Mesothelial cell of epicardium (in vitro differentiated cells): ENCODE data around the gene HDAC6. TPM values are rescaled to one million over a fixed set of nuclear protein-coding genes. Genes with fewer than 3 reads are reported as not detected.

Source experiments
- DNase-seq, 2 experiments: peaks; one replicate each; pipeline ENCODE4 v3.0.0; 2021; ENCODE audit warnings: low spot score in 2 of 2; ENCODE audit not compliant: unreplicated experiment in 2 of 2
- H3K27ac Mint-ChIP-seq: 2 replicates; pipeline ENCODE4 v1.8.0; 2021; ENCODE audit warnings: mixed read lengths
- H3K27me3 Mint-ChIP-seq: 2 replicates; pipeline ENCODE4 v1.8.0; 2021; ENCODE audit warnings: low read depth, mixed read lengths
- H3K36me3 Mint-ChIP-seq: 2 replicates; pipeline ENCODE4 v1.8.0; 2021; ENCODE audit warnings: mixed read lengths
- H3K4me1 Mint-ChIP-seq: 2 replicates; pipeline ENCODE4 v1.8.0; 2021; ENCODE audit warnings: mixed read lengths
- H3K4me3 Mint-ChIP-seq: 2 replicates; pipeline ENCODE4 v1.8.0; 2021; ENCODE audit warnings: mild to moderate bottlenecking, moderate library complexity, mixed read lengths
- H3K9me3 Mint-ChIP-seq: 2 replicates; pipeline ENCODE4 v1.8.0; 2021; ENCODE audit warnings: mixed read lengths
- total RNA-seq: library from RNA; stranded (reverse); gene quantifications from 3 replicates; pipeline ENCODE4 v1.2.1, GENCODE V29; 2021
- TF ChIP-seq, protein P1 (sequence below): fragments of 200-600 bp; sonication (generic); IDR thresholded peaks from one replicate; pipeline ENCODE4 v1.5.0; 2021; ENCODE audit warnings: antibody characterized with exemption; ENCODE audit not compliant: unreplicated experiment

Gene HDAC6
- total RNA-seq, 1 donor from 2014 or later = 205 TPM

DNA sequence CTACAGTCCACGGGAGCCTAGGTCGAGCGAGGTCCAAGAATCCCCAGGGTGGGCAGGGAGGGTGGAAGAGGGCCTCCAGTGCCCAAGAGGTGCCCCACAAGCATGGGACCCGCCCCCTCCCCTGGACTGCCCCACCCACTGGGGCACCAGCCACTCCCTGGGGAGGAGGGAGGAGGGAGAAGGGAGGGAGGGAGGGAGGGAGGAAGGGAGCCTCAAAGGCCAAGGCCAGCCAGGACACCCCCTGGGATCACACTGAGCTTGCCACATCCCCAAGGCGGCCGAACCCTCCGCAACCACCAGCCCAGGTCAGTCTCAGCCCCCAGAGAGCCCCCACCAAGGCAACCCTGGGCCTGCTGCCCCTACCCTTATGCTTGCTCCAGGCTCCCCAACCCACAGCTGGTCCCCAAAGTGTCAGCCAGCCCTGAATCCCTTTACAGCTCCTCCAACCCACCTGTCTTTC is 15.5 kb upstream of the HDAC6 start, which contains the start of gene GATA1:
Gene GATA1 (plus strand): TSS at position 250 of the 460 bp plus-strand sequence. CDS start 4,520 bp downstream, outside the sequence.
- H3K27ac Mint-ChIP-seq = no peak within 1 kb of the TSS
- peaks cover 11% of the 10 kb centered on the region for H3K27me3 Mint-ChIP-seq
- peaks cover 11% of the 10 kb centered on the region for H3K9me3 Mint-ChIP-seq
- TF ChIP-seq, protein P1, sequence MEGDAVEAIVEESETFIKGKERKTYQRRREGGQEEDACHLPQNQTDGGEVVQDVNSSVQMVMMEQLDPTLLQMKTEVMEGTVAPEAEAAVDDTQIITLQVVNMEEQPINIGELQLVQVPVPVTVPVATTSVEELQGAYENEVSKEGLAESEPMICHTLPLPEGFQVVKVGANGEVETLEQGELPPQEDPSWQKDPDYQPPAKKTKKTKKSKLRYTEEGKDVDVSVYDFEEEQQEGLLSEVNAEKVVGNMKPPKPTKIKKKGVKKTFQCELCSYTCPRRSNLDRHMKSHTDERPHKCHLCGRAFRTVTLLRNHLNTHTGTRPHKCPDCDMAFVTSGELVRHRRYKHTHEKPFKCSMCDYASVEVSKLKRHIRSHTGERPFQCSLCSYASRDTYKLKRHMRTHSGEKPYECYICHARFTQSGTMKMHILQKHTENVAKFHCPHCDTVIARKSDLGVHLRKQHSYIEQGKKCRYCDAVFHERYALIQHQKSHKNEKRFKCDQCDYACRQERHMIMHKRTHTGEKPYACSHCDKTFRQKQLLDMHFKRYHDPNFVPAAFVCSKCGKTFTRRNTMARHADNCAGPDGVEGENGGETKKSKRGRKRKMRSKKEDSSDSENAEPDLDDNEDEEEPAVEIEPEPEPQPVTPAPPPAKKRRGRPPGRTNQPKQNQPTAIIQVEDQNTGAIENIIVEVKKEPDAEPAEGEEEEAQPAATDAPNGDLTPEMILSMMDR = no peak
- no peaks in the 10 kb centered on the region for H3K36me3 Mint-ChIP-seq
- DNase-seq = no peak
- H3K4me3 Mint-ChIP-seq = no peak within 1 kb of the TSS
- H3K4me1 Mint-ChIP-seq = no peaks in the 10 kb centered on the region

DNA sequence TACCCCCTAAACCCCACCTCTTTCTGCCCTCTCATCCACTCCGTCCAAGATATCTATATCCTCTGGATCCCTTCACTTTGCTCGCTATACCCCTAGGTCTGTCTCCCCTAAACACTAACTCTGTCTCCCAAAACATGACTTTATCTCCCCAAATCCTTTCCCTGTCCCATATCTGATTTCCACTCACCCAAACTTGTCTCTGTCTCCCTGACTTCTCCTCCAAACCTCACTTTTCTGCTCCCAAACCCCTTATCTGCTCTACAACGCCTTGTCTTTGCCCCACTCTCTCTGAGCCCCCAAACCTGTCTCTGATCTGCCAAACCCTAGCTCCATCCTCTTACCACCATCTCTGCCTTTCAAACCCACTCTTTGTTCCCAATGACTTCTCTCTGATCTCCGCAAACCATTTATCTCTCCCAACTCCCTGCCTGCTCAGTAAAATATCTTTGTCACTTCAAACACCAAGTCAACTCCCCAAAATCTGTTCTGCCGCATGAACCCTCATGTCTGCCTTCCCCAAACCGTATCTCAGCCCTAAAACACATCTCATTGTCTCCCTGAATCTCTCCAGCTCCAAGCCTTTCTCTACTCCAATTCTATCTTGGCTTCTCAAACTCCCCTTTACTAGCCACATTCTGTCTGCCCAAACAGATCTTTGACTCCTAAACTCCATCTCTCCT is 14.9 kb upstream of the HDAC6 start:
- Mint-ChIP-seq H3K9me3 (peaks cover 8% of the 10 kb centered on the region), H3K4me3 (no peak overlapping the region), H3K4me1 (no peaks in the 10 kb centered on the region), H3K27ac (no peak overlapping the region), H3K36me3 (no peaks in the 10 kb centered on the region), H3K27me3 (peaks cover 11% of the 10 kb centered on the region)
- TF ChIP-seq, protein P1 = no peak
- DNase-seq = no peak

DNA sequence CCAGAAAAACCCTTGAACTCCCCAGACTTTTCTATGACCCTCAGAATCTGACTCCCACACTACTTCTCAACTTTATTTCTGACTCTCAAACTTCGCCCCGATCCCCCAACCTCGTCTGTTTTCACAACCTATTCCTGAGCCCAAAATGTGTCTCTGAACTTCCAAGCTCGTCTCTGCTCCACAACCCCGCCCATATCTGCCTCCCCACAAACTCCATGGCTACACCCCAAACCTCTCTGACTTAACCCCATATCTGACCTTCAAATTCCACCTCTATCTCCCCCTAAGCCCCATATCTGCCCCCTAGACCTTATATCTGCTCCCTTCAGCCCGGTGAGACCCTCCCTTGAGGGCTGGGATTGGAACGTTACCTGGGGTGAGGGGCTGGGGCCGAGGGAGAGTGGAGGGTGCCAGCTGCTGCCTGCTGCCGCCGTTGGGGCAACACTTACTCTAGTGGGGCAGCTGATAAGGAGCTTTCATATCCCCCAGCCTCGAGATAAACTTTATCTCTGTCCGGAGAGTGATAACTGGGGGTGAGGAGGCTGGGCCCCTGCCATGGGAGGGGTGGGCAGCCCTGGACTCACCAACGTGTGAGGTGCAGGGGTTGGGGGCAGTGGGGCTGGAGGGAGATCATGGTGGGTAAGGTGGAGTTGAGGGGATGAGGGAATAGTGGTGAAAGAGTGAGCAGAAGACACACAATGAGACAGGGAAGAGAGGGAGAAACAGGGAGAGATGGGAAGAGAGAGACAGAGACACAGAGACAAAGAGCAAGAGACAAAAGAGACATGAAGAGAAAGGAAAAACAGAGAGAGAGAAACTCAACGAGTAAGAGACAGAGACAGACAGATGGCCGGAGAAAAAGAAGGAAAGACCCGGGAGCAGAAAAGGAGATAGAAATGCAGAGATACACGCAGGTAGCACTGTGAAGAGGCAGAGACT is 14.1 kb upstream of the HDAC6 start:
- Mint-ChIP-seq H3K9me3 (peaks cover 9% of the 10 kb centered on the region), H3K27me3 (peaks cover 11% of the 10 kb centered on the region)
- TF ChIP-seq, protein P1 = no peak

GRCh38 chrX:48789366-48790220 is 12.3 kb upstream of the HDAC6 start:
- no peak overlapping the region for H3K27ac Mint-ChIP-seq
- peaks cover 9% of the 10 kb centered on the region for H3K9me3 Mint-ChIP-seq
- no peaks in the 10 kb centered on the region for H3K36me3 Mint-ChIP-seq
- TF ChIP-seq, protein P1 = no peak
- peaks cover 11% of the 10 kb centered on the region for H3K27me3 Mint-ChIP-seq
- H3K4me1 Mint-ChIP-seq = no peaks in the 10 kb centered on the region
- H3K4me3 Mint-ChIP-seq = no peak overlapping the region
- DNase-seq = no peak

More for the DNA sequence above, 14.1 kb upstream of the HDAC6 start:
- Mint-ChIP-seq H3K4me3 (no peak overlapping the region), H3K36me3 (no peaks in the 10 kb centered on the region), H3K4me1 (no peaks in the 10 kb centered on the region), H3K27ac (no peak overlapping the region)
- no peak for DNase-seq

- no peak overlapping the region for H3K4me3 Mint-ChIP-seq
- peaks cover 3% of the 10 kb centered on the region for H3K4me1 Mint-ChIP-seq
- no peak for DNase-seq
- peaks cover 5% of the 10 kb centered on the region for H3K9me3 Mint-ChIP-seq
- no peak overlapping the region for H3K27ac Mint-ChIP-seq
- H3K27me3 Mint-ChIP-seq = peaks cover 11% of the 10 kb centered on the region
- H3K36me3 Mint-ChIP-seq = no peaks in the 10 kb centered on the region
- TF ChIP-seq, protein P1 = no peak
These were observed 11.4 kb upstream of the HDAC6 start for GRCh38 chrX:48790477-48790876.
